Stimulated activated naive CD4-positive, alpha-beta T cell (primary cell): ENCODE measurements around the gene TMEM109.

Experiments
- DNase-seq, 6 experiments: peaks; one replicate each; lab custom pipeline; 2025; lab: John Stamatoyannopoulos, UW

TMEM109 gene, protein sequence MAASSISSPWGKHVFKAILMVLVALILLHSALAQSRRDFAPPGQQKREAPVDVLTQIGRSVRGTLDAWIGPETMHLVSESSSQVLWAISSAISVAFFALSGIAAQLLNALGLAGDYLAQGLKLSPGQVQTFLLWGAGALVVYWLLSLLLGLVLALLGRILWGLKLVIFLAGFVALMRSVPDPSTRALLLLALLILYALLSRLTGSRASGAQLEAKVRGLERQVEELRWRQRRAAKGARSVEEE

DNA sequence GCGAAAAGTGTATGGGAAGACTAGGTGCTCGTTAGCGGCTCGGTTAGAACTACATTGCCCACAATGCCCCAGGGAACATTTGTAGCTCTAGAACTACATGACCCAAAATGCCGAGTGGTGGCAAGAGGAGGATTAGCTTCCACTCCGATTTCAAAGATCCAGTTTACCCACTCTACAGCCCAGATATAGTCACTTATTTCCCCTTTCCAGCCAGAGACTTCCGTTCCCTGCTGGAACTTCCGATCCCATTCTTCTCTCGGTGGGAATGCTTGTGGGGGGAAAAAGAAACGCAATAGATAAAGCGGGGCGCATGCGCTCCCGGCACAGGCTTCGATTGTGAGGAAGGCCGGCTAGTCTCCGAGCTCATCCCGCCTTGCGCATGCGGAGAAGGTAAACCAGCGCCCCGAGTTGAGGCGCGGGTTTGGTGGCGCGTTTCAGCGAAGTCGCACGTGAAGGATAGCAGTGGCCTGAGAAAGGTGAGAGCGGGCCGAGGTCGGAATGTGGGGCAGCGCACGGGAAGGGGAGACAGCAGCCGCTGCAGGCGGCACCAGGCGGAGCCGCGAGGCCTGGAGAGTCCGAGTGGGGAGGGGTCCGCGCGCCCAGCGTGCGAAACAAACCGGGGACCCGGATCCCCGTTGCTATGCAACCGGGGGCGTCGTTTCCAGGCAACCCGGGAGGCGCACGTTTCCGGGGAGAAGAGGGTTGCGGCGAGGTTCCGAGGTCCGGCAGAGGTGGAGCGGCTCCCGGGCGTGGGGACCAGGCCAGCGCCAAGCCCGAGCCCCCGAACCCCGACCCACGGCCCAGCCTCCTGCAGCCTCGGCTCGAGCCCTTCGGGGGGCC is at the start of gene TMEM109:
Gene TMEM109 (plus strand): TSS at position 366 of the 840 bp plus-strand sequence. CDS start 5,536 bp downstream, outside the sequence.
- peak; percentile 80 to 95 (median 90) for DNase-seq

DNA sequence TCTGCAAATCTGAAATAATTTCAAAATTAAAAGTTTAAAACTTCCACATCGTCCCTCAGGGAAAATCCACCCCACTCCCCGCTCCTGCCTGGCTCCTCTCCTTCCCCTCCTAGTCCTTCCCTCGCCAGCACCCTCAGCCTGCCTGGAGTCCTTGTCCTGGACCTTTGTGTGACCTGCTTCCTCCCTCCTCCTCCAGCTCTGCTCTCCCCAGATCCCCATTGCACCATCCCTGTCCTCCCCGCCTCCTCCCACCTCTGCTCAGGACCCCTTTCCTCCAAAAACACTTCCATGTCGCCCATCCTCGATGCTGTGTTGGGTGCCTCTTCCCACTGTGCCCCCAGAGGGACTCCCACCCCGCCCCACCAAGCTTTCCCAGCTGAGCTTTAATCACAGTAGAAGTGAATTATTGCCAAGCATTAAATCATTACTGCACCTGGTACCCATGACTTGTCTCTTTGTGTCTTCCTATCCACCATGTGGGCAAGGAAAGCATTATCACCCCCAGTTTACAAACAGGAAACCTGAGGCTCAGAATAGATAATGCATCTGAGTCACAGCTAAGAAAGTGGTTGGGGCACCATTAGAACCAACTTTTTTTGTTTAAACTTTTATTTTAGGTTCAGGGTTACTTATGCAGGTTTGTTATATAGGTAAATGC is 49.0 kb upstream of the TMEM109 start:
- no peak for DNase-seq

DNA sequence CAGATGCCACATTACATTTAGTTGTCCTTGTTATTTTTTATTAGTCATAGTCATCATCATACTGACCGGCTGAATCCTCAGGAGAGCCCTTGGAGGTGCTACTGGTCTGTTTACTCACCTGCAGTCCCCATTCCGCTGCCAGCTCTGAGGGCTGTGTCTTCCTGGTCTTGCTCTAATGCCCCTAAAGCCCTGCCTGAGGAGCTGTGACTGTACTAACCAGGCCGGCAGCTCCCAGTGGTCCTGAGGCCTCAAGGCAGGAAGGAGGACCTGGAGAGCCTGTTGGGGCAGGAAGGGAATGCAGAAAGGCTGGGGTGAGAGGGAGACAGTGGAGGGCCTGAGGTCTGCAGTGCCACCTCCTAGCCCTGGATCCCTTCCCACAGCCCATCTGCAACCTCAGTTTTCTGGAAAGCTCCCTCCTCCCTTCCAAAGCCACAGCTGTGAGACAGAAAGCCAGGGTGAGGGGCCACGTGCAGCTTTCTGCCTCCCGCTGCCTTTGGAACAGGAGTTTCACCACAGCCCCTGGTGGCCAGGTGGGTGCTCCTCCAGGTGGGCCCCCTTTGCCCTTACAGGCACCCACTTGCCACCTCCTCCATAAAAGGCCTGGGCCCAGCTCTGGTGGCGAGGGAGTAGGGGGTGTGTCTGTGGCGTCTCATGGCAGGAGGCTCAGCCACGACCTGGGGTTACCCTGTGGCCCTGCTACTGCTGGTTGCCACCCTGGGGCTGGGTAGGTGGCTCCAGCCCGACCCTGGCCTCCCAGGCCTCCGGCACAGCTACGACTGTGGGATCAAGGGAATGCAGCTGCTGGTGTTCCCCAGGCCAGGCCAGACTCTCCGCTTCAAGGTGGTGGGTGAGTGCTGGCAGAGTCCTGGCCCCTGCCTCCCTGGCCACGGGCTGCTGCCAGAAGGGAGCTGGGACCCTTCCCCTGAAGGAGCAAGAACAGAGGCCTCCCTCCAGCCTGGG is 46.8 kb upstream of the TMEM109 start, which contains the start of gene ZP1:
Gene ZP1 (plus strand): TSS at position 632 of the 960 bp plus-strand sequence. CDS start 20 bp downstream, at position 652.
- no peak for DNase-seq

DNA sequence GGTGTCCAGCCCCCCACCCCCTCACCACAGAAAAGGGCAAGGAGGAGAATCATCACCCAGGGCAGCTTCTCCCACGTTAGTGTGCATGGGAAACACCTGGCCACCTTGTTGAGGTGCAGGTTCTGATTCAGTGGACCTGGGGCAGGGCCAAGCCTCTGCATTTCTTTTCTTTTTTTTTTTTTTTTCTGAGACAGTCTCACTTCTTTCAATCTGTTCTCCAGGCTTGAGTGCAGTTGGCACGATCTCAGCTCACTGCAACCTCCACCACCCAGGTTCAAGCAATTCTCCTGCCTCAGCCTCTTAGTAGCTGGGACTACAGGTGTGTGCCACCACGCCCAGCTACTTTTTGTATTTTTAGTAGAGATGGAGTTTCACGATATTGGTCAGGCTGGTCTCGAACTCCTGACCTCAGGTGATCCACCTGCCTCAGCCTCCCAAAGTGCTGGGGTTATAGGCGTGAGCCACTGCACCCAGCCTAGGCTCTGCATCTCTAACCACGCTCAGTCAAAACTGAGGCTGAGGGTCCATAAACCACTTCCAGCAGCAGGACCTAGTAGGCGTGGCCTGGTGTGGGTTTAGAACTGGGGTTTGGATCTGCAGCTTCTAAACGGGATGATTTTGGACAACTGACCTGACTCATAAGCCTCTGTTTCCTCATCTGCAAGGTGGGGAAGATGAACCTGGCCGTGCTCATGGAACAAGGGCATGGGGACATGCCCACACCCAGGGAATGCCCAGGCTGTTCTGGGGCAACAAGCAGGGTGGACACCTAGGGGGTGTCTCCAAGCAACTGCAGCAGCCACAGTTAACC is 45.9 kb upstream of the TMEM109 start:
- DNase-seq: no peak

DNA sequence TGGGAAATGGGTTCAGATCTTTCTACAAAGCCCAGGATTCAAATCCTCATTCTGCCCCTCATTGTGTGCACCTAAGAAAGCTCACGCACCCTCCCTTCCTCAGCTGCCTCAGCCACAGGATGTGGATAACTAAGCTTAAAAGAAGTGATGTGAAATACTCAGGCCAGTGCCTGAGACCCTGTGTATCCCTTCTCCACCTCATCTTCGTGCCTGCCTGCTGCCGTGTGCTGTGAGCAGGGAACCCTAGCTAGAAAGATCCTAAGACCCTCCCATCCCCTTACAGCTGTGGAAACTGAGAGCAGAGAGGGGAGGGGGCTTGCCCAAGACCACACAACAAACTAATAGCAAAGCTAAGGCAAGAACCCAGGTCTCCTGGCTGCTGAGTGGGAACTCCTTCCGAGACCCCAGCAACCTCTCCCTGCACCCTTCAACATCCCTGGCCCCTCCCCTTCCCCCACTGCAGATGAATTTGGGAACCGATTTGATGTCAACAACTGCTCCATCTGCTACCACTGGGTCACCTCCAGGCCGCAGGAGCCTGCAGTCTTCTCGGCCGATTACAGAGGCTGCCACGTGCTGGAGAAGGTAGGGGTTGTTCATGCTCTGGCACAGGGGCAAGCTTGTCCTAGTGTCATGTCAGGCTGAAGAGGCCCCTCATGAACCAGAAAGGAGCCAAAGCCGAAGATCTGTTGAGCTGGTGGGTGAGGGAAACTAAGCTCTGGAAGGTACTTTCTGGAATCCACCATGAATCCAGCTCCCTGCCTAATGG is 45.1 kb upstream of the TMEM109 start:
- no peak for DNase-seq

DNA sequence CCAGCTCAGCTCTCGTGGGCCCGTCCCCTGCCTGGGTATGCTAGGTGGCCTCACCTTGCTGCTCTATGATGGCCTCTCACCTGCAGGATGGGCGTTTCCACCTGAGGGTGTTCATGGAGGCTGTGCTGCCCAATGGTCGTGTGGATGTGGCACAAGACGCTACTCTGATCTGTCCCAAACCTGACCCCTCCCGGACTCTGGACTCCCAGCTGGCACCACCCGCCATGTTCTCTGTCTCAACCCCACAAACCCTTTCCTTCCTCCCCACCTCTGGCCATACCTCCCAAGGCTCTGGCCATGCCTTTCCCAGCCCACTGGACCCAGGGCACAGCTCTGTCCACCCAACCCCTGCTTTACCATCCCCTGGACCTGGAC is 44.5 kb upstream of the TMEM109 start:
- DNase-seq: no peak

DNA sequence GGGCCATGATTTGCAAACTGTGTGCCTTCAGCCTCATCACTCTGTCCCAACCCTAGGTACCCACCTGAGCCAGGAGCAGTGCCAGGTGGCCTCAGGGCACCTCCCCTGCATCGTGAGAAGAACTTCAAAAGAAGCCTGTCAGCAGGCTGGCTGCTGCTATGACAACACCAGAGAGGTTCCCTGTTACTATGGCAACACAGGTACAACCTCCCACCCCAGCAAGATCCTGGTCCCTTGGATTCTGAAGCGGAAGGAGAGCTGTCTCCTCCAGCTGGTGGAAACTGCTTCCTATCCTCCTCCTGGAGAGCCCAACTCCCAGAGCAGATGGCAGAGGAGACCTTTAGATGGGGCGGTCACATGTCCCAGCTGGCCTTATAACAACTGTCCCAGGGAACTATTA is 43.7 kb upstream of the TMEM109 start:
- no peak for DNase-seq

DNA sequence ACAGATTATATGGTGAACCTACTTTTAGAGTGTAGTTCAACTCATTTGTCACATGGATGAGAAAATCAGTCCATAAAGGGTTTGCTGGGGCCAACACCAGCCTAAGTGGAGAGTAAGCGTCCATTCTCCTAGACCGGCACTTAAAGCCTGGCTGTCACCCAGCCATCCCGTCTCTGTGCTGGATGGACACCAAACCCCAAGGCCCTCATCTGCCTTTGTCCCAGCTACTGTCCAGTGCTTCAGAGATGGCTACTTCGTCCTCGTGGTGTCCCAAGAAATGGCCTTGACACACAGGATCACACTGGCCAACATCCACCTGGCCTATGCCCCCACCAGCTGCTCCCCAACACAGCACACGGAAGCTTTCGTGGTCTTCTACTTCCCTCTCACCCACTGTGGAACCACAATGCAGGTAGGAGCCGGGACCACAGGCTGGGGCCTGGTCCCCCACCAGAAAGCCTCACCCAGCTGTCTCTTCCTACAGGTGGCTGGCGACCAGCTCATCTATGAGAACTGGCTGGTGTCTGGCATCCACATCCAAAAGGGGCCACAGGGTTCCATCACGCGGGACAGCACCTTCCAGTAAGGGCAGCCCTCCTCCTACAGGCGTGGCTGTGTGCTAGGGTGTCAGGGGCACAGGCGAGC is 43.1 kb upstream of the TMEM109 start:
- DNase-seq: no peak

DNA sequence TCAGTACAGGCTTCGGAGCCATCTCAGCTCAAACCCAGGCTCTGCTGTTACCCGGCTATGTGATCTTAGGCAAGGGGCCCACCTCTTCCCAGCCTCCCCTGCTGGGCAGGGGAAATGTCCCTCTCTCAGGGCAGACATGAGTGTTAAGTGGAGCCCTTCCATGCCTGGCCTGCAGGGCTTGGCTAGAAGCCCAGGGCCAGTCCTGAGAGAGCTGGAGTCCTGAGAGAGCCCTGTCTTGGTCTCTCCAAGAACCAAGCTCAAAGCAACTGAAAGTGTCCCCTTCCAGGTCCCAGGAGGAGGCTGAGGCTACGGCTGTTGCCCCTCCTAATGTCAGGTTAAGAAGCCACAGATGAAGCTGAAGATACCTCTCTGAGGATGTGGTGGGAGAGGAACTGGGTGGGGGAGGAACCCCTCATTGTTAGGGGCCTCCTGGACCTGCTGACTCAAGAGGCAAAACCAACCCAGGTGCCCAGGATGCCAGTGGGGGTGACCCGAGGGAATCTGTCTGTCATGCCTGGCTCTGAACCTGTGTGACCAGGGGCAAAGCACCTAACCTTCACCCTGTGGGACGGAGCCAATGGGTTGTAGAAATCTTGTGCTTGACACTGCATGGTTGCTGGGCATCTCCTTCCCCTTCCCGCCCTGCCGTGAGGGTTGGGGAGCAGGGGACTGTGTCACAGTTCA is 42.4 kb upstream of the TMEM109 start:
- no peak for DNase-seq

DNA sequence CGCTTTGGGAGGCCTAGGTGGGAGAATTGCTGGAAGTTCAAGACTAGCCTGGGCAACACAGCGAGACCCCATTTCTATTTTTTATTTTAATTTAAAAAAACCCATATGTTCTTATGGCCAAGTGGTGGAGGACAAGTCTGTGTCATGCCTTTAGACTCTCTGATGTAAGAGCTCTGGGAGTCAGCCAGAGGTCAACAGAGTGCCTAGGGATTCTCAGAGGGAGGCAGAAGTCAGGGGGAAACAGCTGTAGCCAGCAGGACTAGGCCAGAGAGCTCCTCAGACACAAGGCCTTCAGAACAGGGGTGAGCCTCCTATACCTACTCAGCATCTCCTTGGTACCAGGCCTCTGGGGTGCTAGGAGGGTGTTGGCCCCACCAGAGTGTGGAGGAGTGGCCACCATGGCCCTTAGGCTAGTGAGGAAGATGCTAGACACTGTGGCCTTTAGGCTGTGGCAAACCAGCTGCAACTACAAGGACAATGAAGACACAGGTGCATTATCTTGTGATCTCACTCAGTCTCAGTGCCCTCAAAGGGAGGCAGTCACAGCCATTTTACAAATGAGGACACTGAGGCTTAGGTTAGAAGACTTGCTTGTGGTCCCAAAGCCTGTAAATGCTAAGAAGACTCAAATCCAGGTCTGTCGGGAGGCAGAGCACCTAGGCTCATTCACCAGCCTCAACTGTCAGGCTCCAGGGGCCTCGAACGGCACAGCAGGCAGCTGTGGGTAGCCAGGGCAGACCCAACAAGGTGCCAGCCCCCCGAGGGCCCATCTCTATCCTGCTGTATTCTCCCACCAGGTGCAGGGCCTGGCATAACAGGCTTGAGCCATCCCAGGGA is 41.6 kb upstream of the TMEM109 start:
- no peak for DNase-seq

DNA sequence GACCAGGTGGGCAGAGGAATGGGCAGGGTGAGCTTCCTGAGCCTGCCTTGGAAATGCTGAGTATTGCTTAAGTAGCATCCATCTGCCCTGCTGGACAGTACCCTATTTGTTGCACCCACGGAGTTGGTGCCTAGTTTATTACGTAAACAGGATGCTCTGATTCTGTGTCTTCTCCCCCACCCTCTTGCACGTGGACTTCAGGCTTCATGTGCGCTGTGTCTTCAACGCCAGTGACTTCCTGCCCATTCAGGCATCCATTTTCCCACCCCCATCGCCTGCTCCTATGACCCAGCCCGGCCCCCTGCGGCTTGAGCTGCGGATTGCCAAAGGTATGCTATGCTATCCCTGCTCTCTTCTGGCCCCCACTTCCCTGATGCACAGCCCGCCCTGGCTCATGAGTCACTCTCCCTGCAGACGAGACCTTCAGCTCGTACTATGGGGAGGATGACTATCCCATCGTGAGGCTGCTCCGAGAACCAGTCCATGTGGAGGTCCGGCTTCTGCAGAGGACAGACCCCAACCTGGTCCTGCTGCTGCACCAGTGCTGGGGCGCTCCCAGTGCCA is 40.9 kb upstream of the TMEM109 start:
- DNase-seq: peak in 2 of 6 experiments; percentile 19 to 29

DNA sequence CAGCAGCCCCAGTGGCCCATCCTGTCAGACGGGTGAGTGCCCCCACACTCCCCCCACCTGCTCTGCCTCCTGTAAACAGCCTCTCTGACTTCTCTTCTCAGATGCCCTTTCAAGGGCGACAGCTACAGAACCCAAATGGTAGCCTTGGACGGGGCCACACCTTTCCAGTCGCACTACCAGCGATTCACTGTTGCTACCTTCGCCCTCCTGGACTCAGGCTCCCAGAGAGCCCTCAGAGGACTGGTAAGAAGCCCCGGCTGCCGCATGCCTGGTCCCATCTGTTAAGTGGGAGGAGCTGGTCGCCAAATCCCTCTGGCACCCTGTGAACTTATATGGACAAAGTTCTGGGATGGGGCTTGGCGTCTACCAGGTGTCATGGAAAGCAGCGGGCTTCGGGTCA is 40.4 kb upstream of the TMEM109 start:
- DNase-seq: no peak

DNA sequence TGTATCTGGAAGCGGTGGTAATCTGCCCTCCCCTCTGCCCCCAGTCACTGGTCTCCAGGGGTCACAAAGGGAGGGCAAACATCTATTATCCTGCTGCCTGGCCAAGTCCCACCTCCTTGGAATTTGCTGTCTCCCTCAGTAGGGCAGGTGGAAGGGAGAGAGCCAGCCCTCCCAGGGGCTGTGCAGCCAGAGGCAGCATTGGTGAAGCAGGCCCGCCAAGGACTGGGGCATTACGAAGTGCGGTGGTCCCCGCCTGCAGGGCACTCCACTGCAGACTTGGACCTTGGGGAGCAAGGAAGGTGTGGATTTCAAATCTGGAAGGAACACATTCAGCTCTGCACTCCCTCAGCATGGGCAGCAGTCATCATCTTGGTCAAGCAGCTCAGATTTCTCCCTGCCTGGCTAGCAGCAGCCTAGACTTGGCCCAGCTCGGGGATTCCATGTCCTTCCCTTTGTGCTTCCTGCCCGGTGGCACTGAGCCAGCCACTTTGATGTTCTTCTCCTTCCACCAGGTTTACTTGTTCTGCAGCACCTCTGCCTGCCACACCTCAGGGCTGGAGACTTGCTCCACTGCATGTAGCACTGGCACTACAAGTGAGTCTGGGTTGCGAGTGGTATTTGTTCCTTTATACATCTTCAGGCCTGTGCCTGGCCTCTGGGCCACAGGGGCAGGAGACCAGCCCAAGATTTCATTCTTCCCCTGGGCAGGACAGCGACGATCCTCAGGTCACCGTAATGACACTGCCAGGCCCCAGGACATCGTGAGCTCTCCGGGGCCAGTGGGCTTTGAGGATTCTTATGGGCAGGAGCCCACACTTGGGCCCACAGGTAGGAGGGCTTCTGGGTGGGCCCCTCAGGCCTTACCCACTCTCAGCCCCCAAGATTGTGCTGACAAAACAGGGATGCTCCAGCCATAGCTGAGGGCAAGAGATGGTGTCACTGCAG is 39.3 kb upstream of the TMEM109 start:
- no peak for DNase-seq

DNA sequence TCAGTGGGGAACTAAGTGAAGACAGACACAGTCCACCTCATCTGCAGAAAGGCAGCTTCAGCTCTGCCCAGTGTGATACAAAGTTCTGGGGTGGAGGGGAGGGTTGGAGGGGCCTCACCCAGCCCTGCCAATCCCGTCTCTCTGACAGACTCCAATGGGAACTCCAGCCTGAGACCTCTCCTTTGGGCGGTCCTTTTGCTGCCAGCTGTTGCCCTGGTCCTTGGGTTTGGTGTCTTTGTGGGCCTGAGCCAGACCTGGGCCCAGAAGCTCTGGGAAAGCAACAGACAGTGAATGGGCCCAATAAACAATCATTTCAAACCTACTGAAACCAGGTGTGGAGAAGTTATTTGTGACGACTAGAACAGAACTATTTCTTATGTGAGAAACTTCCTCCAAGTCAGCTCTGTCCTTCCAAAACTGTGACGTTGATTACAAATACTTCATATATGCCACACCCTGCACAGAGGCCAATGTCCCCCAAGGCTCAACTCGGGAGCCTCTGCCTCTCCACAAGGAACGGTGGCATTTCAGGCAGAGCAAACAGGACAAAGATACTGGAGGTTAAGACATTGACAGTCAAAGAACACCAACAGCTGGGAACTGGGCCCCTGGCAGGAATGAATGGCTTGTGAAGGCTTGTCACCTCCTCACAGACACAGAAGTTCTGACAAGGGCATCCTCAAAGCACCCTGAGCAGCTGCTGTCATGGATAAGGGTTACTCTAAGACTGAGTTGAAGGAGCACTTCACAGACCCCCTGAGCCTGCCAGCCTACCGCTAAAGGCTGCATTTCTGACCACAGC is 38.4 kb upstream of the TMEM109 start:
- no peak for DNase-seq

DNA sequence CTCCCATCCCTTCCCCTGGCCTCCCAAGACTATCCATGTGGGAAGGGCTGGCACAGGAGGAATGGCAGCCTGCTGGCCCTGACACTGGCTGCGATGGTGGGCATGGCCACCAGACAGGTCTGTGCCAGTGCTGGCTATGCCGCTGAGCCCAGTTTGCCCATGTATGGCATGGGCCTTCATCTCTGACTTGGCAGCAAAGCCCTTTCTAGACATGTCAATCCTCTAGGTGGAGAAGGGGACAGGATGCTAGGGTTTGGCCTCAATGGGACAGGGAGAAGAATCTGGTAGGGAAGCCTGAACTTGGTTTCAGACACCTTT is 37.8 kb upstream of the TMEM109 start:
- no peak for DNase-seq
